HG03354 (cell line): ENCODE measurements around the gene TMEM121B.

Experiments used
- ATAC-seq: cut with Tn5 transposase; IDR thresholded peaks from one replicate; pipeline ENCODE4 v1.9.1; 2021; ENCODE audit warnings: mild to moderate bottlenecking; ENCODE audit not compliant: unreplicated experiment, poor library complexity, severe bottlenecking

Gene TMEM121B

DNA sequence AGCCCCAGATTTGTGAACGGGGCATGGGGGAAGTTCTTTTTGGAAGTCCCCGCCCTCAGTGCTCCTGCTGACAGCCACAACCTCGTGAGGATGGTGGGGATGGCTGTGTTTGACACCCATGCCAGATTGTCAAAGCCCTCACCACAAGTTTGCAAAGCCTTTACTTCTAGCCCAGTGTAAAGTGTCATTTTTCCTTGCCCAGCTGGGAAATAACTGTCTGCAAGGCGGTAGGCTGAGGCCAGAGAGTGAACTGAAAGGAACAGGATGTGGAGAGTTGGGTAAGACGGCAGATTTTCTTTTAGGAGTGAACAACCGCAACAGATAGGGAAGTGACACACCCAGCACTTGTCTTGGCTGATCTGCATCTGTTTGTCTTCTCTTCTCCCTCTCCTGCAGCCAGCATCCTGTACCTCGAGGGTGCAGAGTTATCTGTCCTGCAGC is 22.8 kb downstream of the TMEM121B start:
- ATAC-seq = no peak

DNA sequence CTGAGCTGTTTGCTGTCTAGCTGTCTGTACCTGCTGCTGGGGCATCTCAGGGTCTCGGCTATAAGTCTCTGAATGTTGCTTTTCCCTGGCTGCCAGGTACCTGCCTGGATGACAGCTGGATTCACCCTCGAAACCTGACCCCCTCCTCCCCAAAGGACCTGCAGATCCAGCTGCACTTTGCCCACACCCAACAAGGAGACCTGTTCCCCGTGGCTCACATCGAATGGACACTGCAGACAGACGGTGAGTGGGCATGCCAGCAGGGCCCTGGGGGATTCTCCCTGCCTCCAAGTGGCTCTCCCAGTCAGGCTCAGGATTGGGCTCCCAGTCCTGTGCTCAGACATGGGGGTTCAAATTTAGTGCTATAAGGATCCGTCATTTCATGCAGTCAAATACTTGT is 23.5 kb downstream of the TMEM121B start:
- no peak for ATAC-seq

DNA sequence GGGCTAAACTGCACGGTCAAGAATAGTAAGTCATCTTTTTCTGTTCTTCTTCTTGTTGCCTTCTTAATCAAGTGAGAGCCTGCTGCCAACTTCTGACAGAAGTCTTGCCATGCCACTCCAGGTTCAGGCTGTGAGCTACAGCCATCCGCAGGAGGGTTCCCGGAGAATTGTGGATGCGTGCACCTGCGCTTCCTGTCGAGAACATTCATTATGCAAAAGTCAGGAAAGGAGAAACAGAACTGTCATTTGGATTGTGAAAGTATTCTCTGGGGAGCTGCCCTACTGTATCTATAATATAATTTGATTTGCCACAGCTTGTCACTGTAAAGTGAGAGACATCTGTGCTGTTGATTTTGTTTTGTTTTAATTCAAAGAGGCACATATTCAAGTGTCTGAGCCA is 24.1 kb downstream of the TMEM121B start:
- ATAC-seq = no peak

DNA sequence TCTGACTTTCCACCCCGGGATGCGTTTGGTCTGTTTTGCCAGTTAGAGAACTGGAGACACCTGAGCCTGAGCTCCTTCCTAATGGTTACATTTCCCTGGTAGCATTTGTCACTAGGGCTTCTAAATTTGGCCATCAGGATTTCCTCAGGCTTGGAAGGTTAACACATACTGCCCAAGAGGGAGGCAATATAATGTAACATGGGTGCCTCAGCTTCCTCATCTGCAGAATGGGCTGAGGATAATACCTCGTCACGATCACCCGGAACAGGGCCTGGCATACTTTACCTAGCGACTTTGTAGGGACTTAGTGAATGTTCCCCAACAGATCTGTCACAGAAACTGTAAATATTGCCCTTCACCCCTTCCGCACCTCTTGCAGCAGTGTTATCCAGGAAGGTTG is 25.1 kb downstream of the TMEM121B start:
- ATAC-seq = no peak

DNA sequence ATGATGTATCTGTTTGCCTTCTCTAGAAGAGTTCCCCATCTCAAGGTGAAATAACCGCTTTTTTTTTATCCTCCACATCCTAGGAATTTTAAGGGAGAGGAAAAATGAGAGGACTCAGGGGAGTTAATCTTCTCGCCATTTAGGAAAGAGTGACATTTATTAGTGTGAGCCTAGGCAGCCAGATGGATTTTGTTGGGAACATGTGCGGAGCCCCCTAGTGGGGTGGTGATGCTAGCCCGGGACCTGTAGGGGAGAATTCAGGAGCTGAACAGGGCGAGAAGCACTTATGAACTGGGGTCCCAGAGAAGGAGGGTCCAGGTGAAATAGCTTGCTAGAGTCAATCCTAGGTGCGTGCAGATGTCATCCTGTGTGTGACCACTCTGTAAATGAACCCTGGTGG is 25.6 kb downstream of the TMEM121B start:
- no peak for ATAC-seq

DNA sequence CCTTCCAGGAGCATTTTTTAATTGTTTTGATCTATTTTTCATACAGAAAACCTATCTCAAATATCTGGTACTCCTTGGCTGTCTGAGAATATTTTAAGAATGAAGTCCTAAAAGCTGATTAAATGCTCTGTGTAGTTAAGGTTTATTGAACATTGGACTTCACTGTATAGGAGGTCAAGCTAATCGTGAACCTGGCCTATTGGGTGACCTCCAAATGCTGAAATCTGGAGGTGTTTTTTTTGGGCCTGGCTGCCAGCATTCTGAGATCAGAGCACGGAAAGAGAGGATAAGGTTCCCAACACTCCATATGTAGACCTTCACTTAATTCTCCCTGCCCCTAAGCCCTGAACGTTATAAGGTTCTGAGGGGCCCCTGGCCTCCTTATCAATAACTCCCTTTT is 28.1 kb downstream of the TMEM121B start:
- no peak for ATAC-seq

DNA sequence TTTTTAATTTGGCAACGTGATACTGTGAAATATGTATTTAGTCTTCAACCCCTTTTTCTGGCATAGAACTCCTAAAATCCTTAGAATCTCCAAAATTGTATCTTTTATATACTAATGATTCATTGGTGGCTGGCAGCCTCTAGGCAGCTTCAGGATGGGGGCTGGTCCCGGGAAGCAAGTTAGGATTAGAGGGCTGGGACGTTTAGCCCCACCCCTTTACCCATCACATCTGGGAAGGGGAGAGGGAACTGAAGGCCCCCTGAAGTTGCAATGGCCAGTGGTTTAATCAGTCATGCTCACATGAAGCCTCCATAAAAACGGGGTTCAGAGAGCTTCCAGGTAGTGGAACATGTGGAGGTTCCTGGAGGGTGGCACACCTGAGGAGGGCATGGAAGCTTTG is 29.3 kb downstream of the TMEM121B start:
- ATAC-seq = no peak

DNA sequence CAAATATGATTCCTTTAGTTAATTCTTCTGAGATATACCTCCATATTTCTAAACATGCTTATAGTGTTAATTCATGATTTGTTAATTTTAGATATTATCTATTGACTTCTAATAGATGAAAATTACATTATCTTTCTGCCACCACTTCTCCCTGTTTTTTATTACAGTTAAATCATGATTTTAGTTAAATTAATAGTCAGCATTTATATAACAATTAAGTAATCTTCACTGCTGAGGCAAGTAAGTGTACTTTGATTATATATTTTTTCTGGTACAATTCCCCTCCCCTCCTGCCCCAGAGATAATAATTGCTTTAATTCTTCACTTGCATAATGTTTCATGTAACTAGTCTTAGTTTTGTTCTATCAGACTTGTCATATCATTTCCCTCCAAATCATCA is 30.6 kb downstream of the TMEM121B start:
- ATAC-seq = no peak

DNA sequence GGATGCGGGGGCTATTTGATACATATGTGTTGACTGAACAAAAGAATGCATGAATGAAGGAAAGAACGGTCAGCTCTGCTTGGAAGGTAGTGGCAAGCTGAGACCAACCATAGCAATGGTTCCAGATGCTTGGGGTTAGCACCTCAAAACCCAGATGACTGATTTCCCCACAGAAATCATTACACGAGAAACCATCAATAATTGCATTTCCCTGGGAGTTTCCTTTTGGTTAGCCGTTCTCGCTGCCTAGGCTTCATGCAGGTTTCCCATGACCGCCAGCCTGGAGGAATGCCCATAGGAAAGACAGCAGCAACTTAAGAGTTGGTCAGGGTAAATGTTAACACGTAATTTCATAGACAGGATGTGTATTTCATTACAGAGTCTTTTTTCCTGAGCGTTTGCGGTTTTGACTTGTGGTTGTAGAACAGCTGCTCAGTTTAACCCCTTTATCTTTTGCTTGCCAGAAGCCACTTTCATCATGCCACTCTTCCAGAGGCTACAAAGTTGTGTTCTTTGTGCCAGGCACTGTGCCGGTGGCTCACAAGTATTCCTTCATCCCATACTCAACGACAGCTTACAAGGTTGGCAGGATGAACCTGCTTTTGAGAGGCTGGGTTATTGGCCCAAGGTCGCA is 33.5 kb downstream of the TMEM121B start:
- ATAC-seq = peak; percentile 38

DNA sequence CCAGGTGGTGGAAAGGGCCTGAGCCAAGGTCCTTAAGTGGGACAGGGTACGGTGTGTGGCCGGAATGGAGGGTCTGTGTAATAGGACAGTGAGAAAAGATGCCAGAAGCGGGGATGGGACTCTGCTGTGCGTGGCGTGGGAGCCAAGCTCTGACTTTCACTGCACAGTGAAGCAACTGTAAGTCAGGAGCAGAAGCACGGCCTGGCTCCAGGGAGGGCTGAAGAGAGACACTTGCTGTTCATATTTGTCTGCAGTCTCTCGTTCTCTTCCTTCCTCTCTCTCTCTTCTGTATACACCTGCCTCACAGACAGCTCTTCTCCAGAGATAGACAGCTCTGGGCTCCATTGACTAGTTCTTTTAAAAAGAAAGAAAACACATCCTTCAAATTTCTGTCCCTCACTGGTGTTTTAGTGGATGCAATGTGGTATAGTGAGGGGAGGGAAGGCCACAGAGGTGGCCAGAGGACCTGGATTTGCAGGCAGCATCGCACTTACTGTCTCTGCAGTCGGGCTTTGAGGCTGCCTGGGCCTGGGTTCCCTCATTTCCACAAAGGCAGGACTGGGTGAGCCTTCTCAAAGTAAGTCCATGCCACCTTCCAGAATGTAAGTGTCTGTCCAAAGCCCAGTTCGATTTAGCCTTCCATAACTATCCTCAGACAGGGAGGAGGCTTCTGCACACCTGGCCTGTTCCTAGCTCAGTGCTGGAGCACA is 34.2 kb downstream of the TMEM121B start:
- no peak for ATAC-seq

DNA sequence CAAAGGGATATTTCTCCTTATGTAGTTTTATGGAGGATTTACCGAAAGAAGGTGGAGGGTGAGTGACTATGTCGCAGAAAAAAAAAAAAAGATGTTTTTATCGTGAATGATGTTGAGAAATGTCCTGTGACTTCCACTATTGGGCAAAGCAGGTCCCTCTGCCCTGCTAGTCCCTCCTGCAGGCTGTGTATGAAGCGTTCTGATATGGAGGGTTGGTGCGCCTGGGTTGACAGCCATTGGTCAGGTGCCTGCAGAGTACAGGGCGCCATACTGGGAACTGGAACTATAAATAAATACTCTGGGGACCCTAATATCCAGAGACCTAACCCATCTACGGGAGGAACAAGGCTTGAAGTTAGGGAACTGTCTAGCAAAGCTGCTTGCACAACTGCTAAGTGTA is 34.9 kb downstream of the TMEM121B start:
- no peak for ATAC-seq

DNA sequence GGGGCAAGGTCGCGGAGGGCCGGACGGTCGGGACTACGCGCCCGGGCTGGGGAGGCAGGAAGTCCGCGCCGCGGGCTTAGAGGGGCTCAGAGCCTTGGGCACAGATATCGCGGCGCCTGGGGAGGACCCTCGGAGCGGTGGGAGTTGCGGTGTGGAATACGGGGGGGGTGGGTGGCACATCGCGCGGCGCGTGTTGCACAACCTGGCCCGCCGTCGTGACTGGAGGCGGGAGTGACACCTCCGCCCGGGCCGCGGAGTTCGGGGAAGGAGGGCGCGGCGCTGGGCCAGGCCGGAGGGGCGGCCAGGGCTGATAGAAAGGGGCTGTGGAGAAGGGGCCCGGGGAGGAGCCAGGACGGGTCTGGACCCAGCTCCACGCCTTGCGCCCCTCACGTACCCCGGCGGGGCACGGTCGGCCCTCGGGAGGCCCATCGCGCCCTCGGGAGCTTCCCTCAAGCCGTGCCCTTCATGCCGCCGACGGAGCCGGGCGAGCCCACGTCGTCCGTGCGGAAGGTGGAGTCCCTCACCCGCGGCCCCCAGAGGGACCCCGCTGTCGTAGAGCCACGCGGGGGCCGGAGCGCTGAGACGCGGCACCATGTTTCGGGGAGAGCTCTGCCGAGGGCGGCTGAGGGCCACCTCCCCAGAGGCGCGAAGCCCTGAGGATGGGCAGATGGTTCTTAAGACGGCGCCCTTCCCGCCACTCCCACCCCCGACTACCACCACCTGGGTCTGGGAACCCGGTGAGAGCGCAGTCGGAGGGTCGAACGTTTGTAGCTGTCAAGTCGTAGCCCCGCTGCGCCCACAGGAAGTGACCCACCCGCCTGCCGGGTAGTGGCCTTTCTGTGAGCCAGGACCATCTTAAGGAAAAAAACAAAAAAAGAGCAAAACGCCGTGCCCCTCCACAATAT is 35.6 kb downstream of the TMEM121B start:
- ATAC-seq = peak; percentile 15

DNA sequence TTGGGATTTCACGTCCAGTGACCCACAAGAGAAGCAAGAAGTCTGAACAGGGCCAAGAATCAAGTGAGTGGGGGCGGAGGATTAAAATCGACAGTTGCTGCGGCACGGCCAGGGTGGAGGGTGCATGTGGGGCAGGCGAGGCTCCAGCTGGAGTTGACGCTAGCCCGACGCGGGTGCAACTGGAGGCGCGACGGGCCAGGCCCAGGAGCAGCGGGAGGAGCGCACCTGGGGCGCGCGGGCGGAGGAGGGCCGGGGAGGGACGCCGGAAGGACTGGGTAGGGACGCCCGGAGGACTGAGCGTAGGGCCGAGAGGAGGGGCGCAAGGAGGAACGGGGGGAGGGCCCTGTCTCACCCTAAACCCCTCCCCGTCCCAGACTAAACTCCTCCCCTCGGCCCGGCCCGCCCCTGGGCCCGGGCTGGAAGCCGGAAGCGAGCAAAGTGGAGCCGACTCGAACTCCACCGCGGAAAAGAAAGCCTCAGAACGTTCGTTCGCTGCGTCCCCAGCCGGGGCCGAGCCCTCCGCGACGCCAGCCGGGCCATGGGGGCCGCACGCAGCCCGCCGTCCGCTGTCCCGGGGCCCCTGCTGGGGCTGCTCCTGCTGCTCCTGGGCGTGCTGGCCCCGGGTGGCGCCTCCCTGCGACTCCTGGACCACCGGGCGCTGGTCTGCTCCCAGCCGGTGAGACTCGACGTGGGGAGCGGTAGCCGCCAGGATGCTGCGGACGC is 36.4 kb downstream of the TMEM121B start, which contains the start of gene IL17RA:
IL17RA (plus strand) TSS at position 447 of the 723 bp plus-strand sequence; CDS start at position 539, 92 bp downstream.
- peak; percentile 90 for ATAC-seq

DNA sequence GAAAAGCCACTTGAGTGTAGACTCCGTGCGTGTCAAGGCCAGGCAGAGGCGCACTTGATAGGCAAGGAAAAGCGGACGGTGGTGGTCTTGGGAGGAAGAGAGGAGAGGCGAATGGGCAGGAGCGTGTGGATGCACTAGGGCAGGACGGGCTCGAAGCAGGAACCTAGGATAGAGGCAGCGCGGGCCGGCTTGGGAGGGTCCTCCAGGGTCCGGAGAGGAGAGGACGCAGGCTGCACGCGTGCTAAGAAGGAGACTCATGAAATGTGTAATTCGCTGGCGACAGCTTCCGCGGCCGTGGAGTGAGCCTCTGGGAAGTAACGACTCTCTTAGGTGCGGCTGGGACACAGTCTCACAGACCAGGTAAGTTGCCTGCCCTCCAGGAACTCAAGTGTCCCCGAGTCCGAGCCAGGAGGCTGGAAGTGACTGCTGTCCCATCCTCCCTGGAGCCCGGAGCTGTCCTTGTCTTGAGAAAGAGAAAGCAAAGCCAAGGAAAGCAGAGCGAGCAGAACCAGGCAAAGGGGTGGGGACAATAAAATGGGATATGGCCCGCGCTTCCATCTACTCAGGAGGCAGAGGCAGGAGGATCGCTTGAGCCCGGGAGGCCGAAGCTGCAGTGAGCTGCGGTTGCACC is 37.2 kb downstream of the TMEM121B start:
- no peak for ATAC-seq

DNA sequence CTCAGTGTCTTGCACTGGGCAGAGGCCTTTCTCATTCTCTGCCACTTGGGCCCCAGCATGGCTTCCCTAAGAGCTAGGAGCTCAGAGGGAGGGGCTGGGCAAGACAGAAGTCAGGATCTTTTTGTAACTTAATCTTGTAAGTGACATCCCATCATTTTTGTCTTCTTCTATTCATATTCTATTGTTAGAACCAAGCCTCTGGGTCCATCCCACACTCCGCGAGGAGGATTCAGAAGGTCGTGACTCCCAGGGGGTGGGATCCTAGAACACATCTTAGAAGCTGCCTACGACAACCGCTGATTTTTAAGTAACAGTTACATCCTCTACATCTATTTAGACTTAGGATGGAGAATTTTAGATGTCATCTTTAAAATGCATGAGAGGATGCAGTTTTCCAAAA is 37.9 kb downstream of the TMEM121B start:
- ATAC-seq = no peak

DNA sequence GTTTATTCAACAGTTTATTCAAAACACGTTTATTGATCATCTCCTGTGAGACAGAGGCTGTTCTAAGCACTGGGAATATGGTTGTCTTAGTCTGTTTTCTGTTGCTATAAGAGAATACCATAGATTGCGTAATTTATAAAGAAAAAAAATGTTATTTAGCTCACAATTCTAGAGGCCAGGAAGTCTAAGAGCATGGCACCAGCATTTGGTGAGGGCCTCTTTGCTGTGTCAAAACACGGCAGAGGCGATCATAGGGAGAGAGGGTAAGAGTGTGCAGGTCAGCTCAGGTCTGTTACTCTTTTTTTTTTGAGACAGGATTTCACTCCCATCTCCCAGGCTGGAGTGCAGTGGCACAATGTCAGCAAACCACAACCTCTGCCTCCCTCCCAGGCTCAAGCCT is 41.6 kb downstream of the TMEM121B start:
- ATAC-seq = no peak

DNA sequence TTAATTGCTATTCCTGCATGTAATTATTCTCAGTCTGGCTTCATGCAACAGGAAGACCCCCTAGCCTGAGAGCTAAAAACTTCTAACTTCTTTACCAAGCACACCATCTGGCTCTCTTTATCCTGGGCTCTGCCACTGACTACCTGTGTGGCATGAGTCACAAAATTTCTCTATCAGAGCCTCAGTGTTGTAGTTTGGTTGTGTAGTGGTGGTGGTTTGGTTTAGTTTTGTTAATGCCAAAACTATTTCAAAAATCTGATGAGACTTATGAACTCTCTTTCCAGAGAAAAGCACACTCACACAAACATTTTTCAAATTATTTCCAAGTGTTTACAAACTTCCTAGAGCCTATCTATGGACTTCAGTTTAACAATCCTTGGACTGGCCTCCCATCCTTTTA is 43.9 kb downstream of the TMEM121B start:
- ATAC-seq = no peak

DNA sequence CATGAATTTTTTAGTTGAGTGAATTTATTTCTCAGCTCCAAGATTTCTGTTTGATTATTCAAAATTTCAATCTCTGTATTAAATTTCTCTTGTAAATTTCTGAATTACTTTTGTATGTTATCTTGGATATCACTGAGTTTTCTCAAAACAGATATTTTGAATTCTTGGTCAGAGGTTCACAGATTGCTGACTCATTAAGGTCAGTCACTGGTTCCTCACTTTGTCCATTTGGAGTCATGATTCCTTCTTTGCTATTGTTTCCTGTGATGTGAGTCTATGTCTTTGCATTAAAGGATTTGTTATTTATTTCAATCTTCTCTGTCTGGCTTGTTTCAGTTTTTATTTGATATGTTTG is 46.5 kb downstream of the TMEM121B start:
- ATAC-seq = no peak

DNA sequence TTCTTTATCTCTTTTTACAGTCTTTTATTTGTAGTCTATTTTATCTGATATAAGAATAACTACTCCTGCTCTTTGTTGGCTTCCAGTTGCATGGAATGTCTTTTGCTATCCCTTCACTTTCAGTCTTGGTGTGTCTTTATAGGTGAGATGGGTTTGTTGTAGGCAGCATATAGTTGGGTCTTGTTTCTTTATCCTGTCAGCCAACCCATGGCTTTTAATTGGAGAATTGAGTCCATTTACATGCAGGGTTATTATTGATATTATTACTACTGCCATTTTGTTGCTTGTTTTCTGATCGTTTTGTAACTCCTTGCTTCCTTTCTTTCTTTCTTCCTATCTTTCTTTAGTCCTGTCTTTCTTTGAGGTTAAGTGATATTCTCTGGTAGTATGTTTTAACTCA is 48.3 kb downstream of the TMEM121B start:
- no peak for ATAC-seq
